ENCODE results near the gene ACOXL.

The ACOXL gene

DNA sequence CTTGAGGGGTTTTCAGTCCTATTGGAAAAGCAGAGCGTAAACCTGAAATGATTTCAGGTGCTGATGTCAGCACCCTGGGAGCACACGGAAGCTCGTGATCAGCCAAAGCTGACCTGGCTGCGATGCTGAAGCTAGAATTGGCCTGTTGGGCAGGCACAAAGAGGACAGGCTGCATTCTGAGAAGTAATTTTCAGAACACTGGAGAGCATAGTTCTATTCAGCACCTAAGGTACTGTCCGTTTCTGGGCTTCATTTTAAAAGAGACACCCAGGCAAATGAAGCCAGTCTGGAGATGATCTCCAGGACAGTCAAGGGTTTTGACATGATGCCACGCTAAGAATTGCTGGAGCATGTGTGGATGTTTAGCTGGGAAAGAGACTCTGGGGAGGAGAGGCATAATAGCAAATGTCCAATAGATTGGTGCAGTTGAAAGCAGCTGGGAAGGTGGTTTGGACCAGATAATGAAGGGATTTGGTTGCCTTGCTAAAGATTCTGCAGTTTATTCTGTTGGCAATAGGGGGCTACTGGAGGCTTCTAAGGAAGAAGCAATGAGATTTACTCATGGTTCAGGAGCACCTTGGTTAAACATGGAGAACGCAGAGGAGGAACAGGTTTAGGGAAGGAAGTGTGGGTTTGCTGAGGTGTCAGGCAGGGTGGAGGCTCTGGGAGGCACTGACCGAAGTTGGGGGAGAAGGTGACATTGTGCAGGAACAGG lies 86.6 kb downstream of the ACOXL start:
- no peak overlapping the region for H3K4me3 ChIP-seq (ENCODE audit: low read length)
- no peaks in the 10 kb centered on the region for H3K36me3 ChIP-seq (ENCODE audit: insufficient read depth, low read length)
- no peak overlapping the region for H3K9ac ChIP-seq (ENCODE audit: low read depth, low read length)
- H3K27me3 ChIP-seq (ENCODE audit: control insufficient read depth, insufficient read depth, low read length) = peaks cover 52% of the 10 kb centered on the region
- H3K9me3 ChIP-seq (replicated peaks; ENCODE audit: low read length) = no peaks in the 10 kb centered on the region
- H3K4me2 ChIP-seq (ENCODE audit: low read length) = no peak overlapping the region
- no peaks in the 10 kb centered on the region for H3K4me1 ChIP-seq (ENCODE audit: control insufficient read depth, insufficient read depth, low read length)

DNA sequence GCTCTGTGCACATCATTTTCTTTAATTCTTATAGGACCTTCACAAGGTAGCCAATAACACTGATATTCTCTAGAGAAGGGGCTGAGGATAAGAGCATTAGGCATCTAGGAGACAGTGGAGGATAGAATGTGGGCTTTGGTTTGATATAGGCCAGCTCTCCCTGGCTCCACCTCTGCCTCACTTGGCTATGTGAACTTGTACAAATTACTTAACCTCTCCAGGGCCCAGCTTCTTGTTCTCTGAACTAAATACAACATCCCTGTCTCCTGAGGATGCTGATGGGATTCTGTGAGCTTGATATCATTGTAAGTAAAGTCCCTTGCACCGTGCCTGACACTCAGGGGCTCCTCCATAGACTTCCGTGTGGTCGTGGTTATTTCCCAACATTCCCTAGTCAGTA lies 87.3 kb downstream of the ACOXL start:
- Histone ChIP-seq H3K36me3 (ENCODE audit: insufficient read depth, low read length) (no peaks in the 10 kb centered on the region), H3K4me3 (ENCODE audit: low read length) (no peak overlapping the region), H3K4me1 (ENCODE audit: control insufficient read depth, insufficient read depth, low read length) (no peaks in the 10 kb centered on the region), H3K9ac (ENCODE audit: low read depth, low read length) (no peak overlapping the region), H3K9me3 (replicated peaks; ENCODE audit: low read length) (no peaks in the 10 kb centered on the region), H3K4me2 (ENCODE audit: low read length) (no peak overlapping the region), H3K27me3 (ENCODE audit: control insufficient read depth, insufficient read depth, low read length) (peaks cover 55% of the 10 kb centered on the region)

DNA sequence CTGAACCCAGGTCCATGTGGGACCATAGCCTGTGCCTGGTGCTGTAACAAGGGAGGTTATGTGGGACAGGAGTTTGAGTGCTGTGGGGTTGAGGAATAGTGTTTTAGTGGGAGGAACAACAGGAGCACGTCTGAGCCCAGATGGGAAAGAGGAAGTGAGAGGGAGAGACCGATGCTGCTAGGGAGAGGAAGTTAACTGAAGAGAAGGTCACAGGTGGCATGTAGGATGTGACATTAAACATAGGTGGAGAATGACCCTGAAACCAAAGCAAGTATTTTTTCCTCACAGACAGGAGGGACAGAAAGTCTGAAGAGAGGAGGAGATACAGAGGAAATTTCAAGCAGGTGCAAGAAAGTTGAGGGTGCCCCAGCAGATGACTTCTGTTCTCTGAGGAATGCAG lies 87.8 kb downstream of the ACOXL start:
- Histone ChIP-seq H3K4me1 (ENCODE audit: control insufficient read depth, insufficient read depth, low read length) (no peaks in the 10 kb centered on the region), H3K9me3 (replicated peaks; ENCODE audit: low read length) (no peaks in the 10 kb centered on the region), H3K9ac (ENCODE audit: low read depth, low read length) (no peak overlapping the region), H3K4me3 (ENCODE audit: low read length) (no peak overlapping the region), H3K36me3 (ENCODE audit: insufficient read depth, low read length) (no peaks in the 10 kb centered on the region), H3K27me3 (ENCODE audit: control insufficient read depth, insufficient read depth, low read length) (peaks cover 55% of the 10 kb centered on the region), H3K4me2 (ENCODE audit: low read length) (no peak overlapping the region)

DNA sequence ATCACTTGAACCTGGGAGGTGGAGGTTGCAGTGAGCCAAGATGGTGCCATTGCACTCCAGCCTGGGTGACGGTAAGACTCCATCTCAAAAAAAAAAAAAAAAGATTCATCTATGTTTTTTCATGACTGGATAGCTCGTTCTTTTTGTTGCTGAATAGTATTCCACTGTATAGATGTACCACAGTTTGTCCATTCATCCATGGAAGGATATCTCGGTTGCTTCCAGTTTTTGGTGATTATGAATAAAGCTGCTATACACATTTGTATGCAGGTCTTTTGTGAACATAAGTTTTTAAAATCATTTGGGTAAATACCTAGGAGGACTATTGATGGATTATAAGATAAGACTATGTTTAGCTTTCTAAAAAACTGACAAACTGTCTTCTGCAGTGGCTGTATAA lies 90.8 kb downstream of the ACOXL start:
- H3K4me2 ChIP-seq (ENCODE audit: low read length) = no peak overlapping the region
- no peaks in the 10 kb centered on the region for H3K4me1 ChIP-seq (ENCODE audit: control insufficient read depth, insufficient read depth, low read length)
- no peaks in the 10 kb centered on the region for H3K9me3 ChIP-seq (replicated peaks; ENCODE audit: low read length)
- H3K4me3 ChIP-seq (ENCODE audit: low read length) = no peak overlapping the region
- H3K36me3 ChIP-seq (ENCODE audit: insufficient read depth, low read length) = no peaks in the 10 kb centered on the region
- H3K27me3 ChIP-seq (ENCODE audit: control insufficient read depth, insufficient read depth, low read length) = peaks cover 60% of the 10 kb centered on the region
- no peak overlapping the region for H3K9ac ChIP-seq (ENCODE audit: low read depth, low read length)

DNA sequence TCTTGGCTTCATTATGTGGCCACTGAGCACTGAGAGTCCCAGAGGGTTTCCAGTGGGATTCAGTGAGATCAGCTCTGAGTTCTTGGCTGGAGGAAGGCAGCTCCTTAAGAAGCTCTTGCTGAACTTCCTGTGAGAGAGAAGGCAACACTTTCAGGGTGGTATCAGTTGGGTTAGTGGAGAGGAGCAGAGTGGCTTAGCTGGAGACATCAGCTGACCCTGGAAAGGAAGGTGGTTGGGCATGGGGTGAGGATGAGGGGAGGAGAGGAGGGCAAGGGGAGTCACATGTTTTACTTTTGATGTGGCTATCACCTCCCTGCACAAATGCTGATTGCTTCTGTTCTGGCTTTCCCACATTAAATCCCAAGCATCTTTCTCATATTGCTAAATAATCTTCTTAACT lies 95.1 kb downstream of the ACOXL start:
- Histone ChIP-seq H3K27me3 (ENCODE audit: control insufficient read depth, insufficient read depth, low read length) (peaks cover 54% of the 10 kb centered on the region), H3K9me3 (replicated peaks; ENCODE audit: low read length) (no peaks in the 10 kb centered on the region), H3K9ac (ENCODE audit: low read depth, low read length) (no peak overlapping the region), H3K4me1 (ENCODE audit: control insufficient read depth, insufficient read depth, low read length) (no peaks in the 10 kb centered on the region), H3K4me3 (ENCODE audit: low read length) (no peak overlapping the region), H3K4me2 (ENCODE audit: low read length) (no peak overlapping the region), H3K36me3 (ENCODE audit: insufficient read depth, low read length) (no peaks in the 10 kb centered on the region)

DNA sequence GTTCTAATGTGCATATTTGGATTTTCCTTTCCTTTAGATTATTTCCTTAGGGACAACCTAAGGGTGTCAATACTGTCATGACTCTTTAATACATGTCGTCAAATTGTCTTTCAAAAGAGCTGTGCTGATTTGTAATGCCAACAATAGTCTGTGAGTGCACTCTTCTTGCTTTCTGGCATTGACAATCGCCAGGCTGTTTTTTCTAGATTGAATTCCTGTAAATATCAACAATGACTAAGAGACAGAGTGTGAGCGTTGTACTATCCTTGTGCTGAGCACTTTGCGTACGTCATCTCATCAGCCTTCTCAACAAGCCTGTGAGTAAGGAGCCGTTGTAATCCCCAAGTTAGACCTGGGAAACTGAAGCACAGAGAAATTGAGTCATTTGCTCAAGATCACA lies 96.0 kb downstream of the ACOXL start:
- Histone ChIP-seq H3K9ac (ENCODE audit: low read depth, low read length) (no peak overlapping the region), H3K27me3 (ENCODE audit: control insufficient read depth, insufficient read depth, low read length) (peaks cover 59% of the 10 kb centered on the region), H3K36me3 (ENCODE audit: insufficient read depth, low read length) (no peaks in the 10 kb centered on the region), H3K9me3 (replicated peaks; ENCODE audit: low read length) (no peaks in the 10 kb centered on the region), H3K4me3 (ENCODE audit: low read length) (no peak overlapping the region), H3K4me1 (ENCODE audit: control insufficient read depth, insufficient read depth, low read length) (no peaks in the 10 kb centered on the region), H3K4me2 (ENCODE audit: low read length) (no peak overlapping the region)

DNA sequence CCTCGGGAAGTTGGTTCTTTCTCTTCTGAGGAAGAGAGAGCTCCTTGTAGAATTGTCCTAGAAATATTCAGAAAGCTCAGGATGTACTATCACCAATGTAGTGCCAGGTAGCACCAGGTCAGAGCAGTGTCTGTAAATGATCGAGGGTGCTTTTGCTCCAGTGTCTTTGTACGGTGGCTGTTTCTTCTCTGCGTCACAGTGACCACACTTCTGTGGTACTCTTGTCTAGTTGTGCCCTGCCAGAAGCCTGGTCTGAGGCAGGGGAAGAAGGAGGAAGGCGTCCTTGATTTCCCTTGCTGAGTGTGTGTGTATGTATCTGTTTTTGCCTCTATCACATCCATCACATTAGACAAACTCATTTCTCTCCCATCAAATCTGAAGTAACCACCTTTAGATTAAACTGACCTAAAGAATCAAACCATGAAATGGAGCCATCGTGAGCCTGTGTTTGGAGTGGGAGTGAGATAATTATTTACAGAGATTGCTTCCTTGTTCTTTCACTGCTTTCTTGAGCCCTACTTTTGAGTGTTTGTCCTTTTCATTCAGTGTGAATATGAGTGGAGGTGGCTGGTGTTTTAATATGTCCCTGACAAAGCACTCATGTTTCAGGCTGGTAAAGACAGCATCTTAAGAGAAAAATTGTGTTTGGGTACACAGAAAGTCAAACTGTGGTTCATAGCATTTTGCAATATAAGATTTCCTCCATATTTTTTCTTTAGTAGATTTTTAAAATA lies 97.2 kb downstream of the ACOXL start:
- peaks cover 66% of the 10 kb centered on the region for H3K27me3 ChIP-seq (ENCODE audit: control insufficient read depth, insufficient read depth, low read length)
- H3K4me2 ChIP-seq (ENCODE audit: low read length) = no peak overlapping the region
- no peaks in the 10 kb centered on the region for H3K36me3 ChIP-seq (ENCODE audit: insufficient read depth, low read length)
- no peaks in the 10 kb centered on the region for H3K9me3 ChIP-seq (replicated peaks; ENCODE audit: low read length)
- H3K4me3 ChIP-seq (ENCODE audit: low read length) = no peak overlapping the region
- no peak overlapping the region for H3K9ac ChIP-seq (ENCODE audit: low read depth, low read length)
- H3K4me1 ChIP-seq (ENCODE audit: control insufficient read depth, insufficient read depth, low read length) = no peaks in the 10 kb centered on the region

DNA sequence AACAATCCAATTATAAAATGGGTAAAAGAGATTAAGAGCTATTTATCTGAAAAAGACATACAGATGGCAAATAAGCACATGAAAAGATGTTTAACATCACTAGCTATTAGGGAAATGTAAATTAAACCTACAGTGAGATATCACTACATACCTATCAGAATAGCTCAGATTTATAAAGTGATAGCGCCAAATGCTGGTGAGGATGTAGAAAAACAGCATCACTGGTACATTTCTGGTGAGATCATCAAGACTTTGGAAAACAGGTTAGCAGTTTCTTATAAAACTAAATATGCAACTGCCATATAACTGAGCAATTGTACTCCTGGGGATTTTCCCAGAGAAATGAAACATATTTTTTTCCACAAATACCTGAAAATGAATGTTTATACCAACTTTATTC lies 100.4 kb downstream of the ACOXL start:
- Histone ChIP-seq H3K9me3 (replicated peaks; ENCODE audit: low read length) (no peaks in the 10 kb centered on the region), H3K36me3 (ENCODE audit: insufficient read depth, low read length) (no peaks in the 10 kb centered on the region), H3K4me1 (ENCODE audit: control insufficient read depth, insufficient read depth, low read length) (no peaks in the 10 kb centered on the region), H3K27me3 (ENCODE audit: control insufficient read depth, insufficient read depth, low read length) (peaks cover 60% of the 10 kb centered on the region), H3K9ac (ENCODE audit: low read depth, low read length) (no peak overlapping the region), H3K4me3 (ENCODE audit: low read length) (no peak overlapping the region), H3K4me2 (ENCODE audit: low read length) (no peak overlapping the region)

DNA sequence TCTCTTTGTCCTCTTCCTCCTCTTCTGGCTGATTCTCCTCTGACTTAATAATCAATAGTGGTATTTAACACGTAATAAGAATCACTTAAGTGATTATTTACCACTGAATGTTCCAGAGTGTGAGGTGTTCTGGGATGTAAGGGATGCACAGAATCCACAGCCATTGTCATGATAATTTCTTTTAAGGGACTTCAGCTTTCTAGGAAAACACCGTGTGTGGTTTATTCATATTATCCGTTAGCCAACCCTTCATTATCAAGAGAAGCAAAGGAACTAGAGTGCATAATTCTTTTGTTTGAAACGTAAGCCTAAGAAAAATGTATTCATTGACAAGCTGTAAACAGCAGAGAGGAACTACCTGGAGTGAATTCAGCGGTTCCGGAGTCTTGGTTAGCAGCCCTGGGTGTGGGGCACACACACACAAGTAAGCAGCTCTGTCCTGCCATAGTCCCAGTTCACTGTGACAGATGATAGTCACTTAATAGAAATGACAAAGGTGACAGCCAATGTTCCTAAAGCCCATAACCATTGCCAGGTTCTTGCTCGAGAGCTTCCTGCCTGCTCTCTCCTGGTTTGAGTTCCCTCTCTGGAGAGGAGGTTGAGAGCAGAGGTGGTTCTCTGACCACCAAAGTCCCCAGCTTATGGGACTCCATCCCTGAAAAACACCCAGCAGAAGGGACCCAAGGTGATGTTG lies 101.9 kb downstream of the ACOXL start:
- Histone ChIP-seq H3K36me3 (ENCODE audit: insufficient read depth, low read length) (no peaks in the 10 kb centered on the region), H3K27me3 (ENCODE audit: control insufficient read depth, insufficient read depth, low read length) (peaks cover 58% of the 10 kb centered on the region), H3K9me3 (replicated peaks; ENCODE audit: low read length) (no peaks in the 10 kb centered on the region), H3K4me2 (ENCODE audit: low read length) (no peak overlapping the region), H3K4me3 (ENCODE audit: low read length) (no peak overlapping the region), H3K4me1 (ENCODE audit: control insufficient read depth, insufficient read depth, low read length) (no peaks in the 10 kb centered on the region), H3K9ac (ENCODE audit: low read depth, low read length) (no peak overlapping the region)

DNA sequence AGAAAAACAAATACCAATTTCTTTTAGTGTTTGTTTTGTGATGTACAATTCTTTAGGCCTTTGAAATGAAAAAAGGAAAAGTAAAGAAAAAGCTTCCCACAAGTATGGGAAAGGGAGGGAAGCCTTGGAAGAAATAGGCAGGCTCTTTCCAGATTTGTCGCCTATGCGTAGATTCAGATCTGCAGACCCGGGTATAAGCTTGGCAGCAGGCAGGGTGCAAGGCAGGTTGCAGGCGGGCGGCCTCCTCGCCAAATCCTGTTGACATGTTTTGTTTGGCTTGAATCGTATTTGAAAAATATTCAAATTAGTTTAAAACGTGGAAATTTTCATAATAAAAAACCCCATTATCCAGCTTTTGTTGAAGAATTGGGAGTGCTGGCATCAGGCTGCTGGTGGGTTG lies 104.3 kb downstream of the ACOXL start:
- Histone ChIP-seq H3K9ac (ENCODE audit: low read depth, low read length) (no peak overlapping the region), H3K4me3 (ENCODE audit: low read length) (no peak overlapping the region), H3K4me2 (ENCODE audit: low read length) (no peak overlapping the region), H3K9me3 (replicated peaks; ENCODE audit: low read length) (no peaks in the 10 kb centered on the region), H3K4me1 (ENCODE audit: control insufficient read depth, insufficient read depth, low read length) (no peaks in the 10 kb centered on the region), H3K36me3 (ENCODE audit: insufficient read depth, low read length) (no peaks in the 10 kb centered on the region), H3K27me3 (ENCODE audit: control insufficient read depth, insufficient read depth, low read length) (peaks cover 70% of the 10 kb centered on the region)

DNA sequence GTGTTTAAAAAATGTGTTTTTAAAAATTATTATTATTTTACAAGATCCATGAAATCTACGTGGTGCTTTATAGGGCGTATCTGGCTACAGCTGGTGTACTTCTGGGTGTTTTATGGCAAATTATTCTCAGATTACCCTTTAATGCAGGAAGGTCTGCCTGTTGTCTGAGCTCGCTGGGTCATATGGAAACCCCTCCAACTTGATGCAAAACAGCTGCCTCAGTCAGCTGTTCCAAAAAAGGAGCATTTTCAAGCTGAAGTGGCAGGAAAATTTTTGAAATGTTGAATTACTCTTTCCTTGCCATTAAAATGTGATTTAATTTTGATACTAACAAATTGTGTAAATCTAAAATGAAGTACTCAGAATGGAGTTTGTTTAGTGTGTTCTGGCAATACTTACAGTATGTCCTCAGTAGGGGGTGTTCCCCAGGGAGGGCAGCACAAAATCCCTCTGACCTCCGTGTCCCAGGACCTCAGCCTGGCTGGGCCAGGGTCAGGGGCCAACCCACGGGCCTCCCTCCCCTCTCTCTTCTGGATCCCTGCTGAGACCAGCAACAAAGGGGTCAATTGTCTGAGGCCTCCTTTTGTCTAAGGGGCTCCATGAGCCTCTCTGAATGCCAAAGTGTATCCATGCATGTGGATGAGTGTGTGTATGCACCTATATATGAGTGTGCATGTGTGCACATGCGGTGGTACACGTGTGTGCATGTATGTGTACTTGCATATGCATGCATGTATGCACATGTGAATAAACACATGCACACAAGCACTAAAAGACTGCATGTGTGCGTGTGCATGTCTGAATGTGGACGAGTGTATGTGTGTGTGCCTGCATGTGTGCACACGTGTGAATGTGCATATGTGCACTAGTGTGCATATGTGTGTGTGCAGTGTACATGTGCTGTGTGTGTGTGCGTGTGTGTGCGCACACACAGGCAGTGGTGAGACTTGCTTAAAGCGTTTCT lies 105.4 kb downstream of the ACOXL start:
- no peaks in the 10 kb centered on the region for H3K4me1 ChIP-seq (ENCODE audit: control insufficient read depth, insufficient read depth, low read length)
- peaks cover 77% of the 10 kb centered on the region for H3K27me3 ChIP-seq (ENCODE audit: control insufficient read depth, insufficient read depth, low read length)
- no peaks in the 10 kb centered on the region for H3K36me3 ChIP-seq (ENCODE audit: insufficient read depth, low read length)
- H3K9me3 ChIP-seq (replicated peaks; ENCODE audit: low read length) = no peaks in the 10 kb centered on the region
- H3K4me2 ChIP-seq (ENCODE audit: low read length) = no peak overlapping the region
- H3K9ac ChIP-seq (ENCODE audit: low read depth, low read length) = no peak overlapping the region
- no peak overlapping the region for H3K4me3 ChIP-seq (ENCODE audit: low read length)

Data from skeletal muscle satellite cell (primary cell).